D721Med (cell line): ENCODE results near the gene BTBD3.

ENCODE experiments used
- DNase-seq: peaks from one replicate; pipeline ENCODE4 v3.0.0; 2011; ENCODE audit warnings: low spot score; ENCODE audit not compliant: insufficient read length
- FAIRE-seq: peaks from 2 replicates; lab custom pipeline; 2011; peaks lifted over from hg19 to GRCh38; lab: Jason Lieb, UNC
- CTCF ChIP-seq: IDR thresholded peaks from 2 replicates; pipeline ENCODE4 v1.5.1; 2012; ENCODE audit warnings: mild to moderate bottlenecking, control low read depth; ENCODE audit not compliant: insufficient read depth; ENCODE audit errors: missing control alignments

The BTBD3 gene

GRCh38 chr20:11941593-11942246 is 24.0 kb downstream of the BTBD3 start:
- no peak for FAIRE-seq
- no peak for TF ChIP-seq CTCF
- no peak for DNase-seq

DNA sequence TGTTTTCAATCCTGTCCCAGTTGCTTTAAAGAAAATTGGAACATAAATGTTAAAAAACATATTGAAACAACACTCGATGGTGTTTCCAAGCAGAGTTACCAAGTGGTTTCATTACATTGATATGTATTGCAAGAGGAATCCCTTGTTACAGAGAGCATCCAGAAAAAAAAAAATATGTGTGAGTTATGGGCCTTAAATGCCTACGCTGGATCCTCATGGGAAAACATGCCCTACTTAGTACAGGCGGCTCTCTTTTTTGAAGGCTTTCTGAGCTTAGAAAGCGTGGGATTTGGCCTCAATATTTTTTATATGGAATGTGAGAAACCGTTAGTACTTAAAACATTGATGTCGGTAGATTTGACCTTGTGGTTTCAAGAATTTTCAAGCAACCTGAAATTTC is 26.1 kb downstream of the BTBD3 start:
- DNase-seq (no peak), FAIRE-seq (no peak)
- no peak for TF ChIP-seq CTCF

DNA sequence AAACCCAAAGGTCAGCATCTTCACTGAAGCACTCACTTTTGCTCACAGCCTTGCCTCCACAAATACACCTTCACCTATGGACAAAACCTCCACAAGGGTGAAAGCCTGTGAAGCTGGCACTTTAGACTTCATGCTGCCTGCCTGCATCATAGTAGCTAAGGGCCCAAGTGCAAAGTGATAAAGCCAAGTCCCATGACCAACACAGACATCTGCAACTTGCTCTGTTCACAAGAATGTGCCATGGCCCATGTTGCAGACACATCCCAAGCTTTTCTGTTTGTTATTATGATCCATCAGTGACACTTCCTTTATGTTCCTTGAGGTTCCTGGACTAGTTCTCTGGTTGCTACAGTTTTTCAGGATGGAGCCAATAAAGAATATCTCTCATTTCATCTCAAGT is 31.1 kb downstream of the BTBD3 start:
- TF ChIP-seq CTCF = no peak
- FAIRE-seq = no peak
- no peak for DNase-seq

GRCh38 chr20:11949711-11950110 is 32.0 kb downstream of the BTBD3 start:
- TF ChIP-seq CTCF = no peak
- FAIRE-seq (no peak), DNase-seq (no peak)

- no peak for FAIRE-seq
- DNase-seq = no peak
- TF ChIP-seq CTCF = no peak
Measured at GRCh38 chr20:11951696-11952095, 34.0 kb downstream of the BTBD3 start.

DNA sequence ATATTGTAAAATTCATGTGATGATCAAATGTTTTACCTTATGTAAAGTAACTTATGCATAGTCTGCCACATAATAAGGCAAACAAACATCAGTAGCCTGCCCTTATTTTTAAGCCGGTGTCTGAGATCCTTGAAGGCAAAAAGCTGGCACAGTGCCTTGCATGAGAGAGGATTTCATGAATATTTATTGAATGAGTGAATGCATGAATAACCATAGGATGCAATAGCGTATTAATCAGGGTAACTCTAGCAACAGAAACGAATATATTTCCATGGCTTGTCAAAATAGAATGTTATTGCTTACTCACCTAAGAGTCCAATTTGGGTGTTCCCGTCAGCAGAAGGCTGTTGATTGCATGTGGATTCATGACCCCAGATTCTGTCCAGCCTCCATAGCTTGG is 34.9 kb downstream of the BTBD3 start:
- FAIRE-seq (no peak), DNase-seq (no peak)
- no peak for TF ChIP-seq CTCF

- TF ChIP-seq CTCF = no peak
- FAIRE-seq = no peak
- no peak for DNase-seq
Measured at GRCh38 chr20:11957911-11958310, 40.2 kb downstream of the BTBD3 start.
